SU-DHL-6 (cell line): Measurements from ENCODE around the gene THSD7B.

ENCODE experiments used
- H2AFZ ChIP-seq: fragments of 200-600 bp; sonication (generic); 2 replicates; pipeline ENCODE4 v1.6.1; 2014; ENCODE audit warnings: low read depth, mild to moderate bottlenecking, moderate library complexity, mixed read lengths, antibody characterized with exemption, low read length; ENCODE audit not compliant: severe bottlenecking
- H3F3A ChIP-seq: fragments of 200-600 bp; shearing (Covaris generic); 2 replicates; pipeline ENCODE4 v1.6.0; 2016; ENCODE audit warnings: antibody characterized with exemption, mild to moderate bottlenecking; ENCODE audit not compliant: insufficient read depth
- H3K27ac ChIP-seq: fragments of 200-600 bp; sonication (generic); 2 replicates; pipeline ENCODE4 v1.5.1; 2016; ENCODE audit warnings: low read depth, mild to moderate bottlenecking, low read length, moderate library complexity, mixed read lengths
- H3K27me3 ChIP-seq: fragments of 200-600 bp; sonication (generic), shearing (Covaris generic); 2 replicates; pipeline ENCODE4 v1.6.0; 2014; ENCODE audit warnings: mild to moderate bottlenecking, low read length
- H3K36me3 ChIP-seq: fragments of 200-600 bp; sonication (generic); 2 replicates; pipeline ENCODE4 v1.6.1; 2014; ENCODE audit warnings: mild to moderate bottlenecking, low read length, mixed read lengths
- H3K4me2 ChIP-seq: fragments of 300-600, 200-600 bp; shearing (Covaris generic), sonication (generic); 2 replicates; pipeline ENCODE4 v1.6.0; 2014; ENCODE audit warnings: low read length, low read depth, mild to moderate bottlenecking; ENCODE audit not compliant: poor library complexity, severe bottlenecking
- H3K4me3 ChIP-seq: fragments of 200-600 bp; sonication (generic); 2 replicates; pipeline ENCODE4 v1.5.1; 2014; ENCODE audit warnings: antibody characterized with exemption, low read length, mild to moderate bottlenecking, mixed read lengths; ENCODE audit not compliant: insufficient read depth, poor library complexity, severe bottlenecking
- H3K79me2 ChIP-seq: fragments of 200-600 bp; sonication (generic); 2 replicates; pipeline ENCODE4 v1.6.1; 2014; ENCODE audit warnings: mild to moderate bottlenecking, low read length, moderate library complexity; ENCODE audit not compliant: insufficient read depth
- H3K9ac ChIP-seq: fragments of 200-600 bp; sonication (generic); 2 replicates; pipeline ENCODE4 v1.7.0; 2014; ENCODE audit warnings: mild to moderate bottlenecking, low read length
- H3K9me2 ChIP-seq: fragments of 200-600 bp; sonication (generic); replicated peaks from 2 replicates; pipeline ENCODE4 v1.6.1; 2014; ENCODE audit warnings: low read length; ENCODE audit not compliant: insufficient read depth
- H3K9me3 ChIP-seq: fragments of 200-600 bp; sonication (generic); 2 replicates; pipeline ENCODE4 v1.6.1; 2014; ENCODE audit warnings: low read length, mixed read lengths; ENCODE audit not compliant: insufficient read depth
- H4K20me1 ChIP-seq: fragments of 200-600 bp; sonication (generic); 2 replicates; pipeline ENCODE4 v1.6.1; 2014; ENCODE audit warnings: low read depth, mild to moderate bottlenecking, antibody characterized with exemption, low read length, moderate library complexity, mixed read lengths
- EZH2phosphoT487 ChIP-seq: fragments of 200-600 bp; sonication (generic), shearing (Covaris generic); conservative IDR thresholded peaks from 2 replicates; pipeline ENCODE4 v1.6.1; 2018; ENCODE audit warnings: mild to moderate bottlenecking, antibody characterized with exemption, low read length, moderate library complexity, mixed read lengths
- TF ChIP-seq, protein P1 (sequence below): fragments of 200-600 bp; sonication (generic); IDR thresholded peaks from one replicate; pipeline ENCODE4 v1.5.1; 2017; ENCODE audit warnings: antibody characterized with exemption, mild to moderate bottlenecking, low read length, moderate library complexity; ENCODE audit not compliant: insufficient read depth, poor library complexity, severe bottlenecking

THSD7B gene

DNA sequence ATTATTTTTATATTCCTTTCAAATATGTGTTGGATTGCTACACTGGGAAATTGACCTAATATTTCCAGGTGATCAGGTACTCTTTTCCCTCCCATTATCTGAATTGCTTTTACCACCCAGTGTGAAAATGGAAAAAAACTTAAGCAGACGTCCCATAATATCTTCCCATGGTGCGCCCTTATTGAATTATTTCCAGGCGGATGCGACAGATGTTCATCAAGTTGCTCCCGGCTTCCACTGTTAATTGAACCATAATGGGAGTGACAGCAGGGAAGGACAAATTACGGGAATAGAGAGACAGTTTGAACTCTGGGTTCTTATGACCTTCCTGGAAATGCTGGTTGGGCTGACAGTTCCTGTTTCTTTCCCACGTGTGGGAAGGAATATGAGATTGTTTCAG is 93.3 kb downstream of the THSD7B start:
- no peaks in the 10 kb centered on the region for H3K79me2 ChIP-seq
- H3K9me2 ChIP-seq: no peaks in the 10 kb centered on the region
- H3F3A ChIP-seq: no peaks in the 10 kb centered on the region
- H3K4me2 ChIP-seq: no peak overlapping the region
- no peak overlapping the region for H3K9ac ChIP-seq
- no peaks in the 10 kb centered on the region for H3K27me3 ChIP-seq
- no peak overlapping the region for H2AFZ ChIP-seq
- no peaks in the 10 kb centered on the region for H3K9me3 ChIP-seq
- no peak overlapping the region for H3K27ac ChIP-seq
- H3K4me3 ChIP-seq: no peak overlapping the region
- no peaks in the 10 kb centered on the region for H3K36me3 ChIP-seq
- TF ChIP-seq EZH2phosphoT487: no peak
- TF ChIP-seq, protein P1, sequence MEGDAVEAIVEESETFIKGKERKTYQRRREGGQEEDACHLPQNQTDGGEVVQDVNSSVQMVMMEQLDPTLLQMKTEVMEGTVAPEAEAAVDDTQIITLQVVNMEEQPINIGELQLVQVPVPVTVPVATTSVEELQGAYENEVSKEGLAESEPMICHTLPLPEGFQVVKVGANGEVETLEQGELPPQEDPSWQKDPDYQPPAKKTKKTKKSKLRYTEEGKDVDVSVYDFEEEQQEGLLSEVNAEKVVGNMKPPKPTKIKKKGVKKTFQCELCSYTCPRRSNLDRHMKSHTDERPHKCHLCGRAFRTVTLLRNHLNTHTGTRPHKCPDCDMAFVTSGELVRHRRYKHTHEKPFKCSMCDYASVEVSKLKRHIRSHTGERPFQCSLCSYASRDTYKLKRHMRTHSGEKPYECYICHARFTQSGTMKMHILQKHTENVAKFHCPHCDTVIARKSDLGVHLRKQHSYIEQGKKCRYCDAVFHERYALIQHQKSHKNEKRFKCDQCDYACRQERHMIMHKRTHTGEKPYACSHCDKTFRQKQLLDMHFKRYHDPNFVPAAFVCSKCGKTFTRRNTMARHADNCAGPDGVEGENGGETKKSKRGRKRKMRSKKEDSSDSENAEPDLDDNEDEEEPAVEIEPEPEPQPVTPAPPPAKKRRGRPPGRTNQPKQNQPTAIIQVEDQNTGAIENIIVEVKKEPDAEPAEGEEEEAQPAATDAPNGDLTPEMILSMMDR: no peak
- H4K20me1 ChIP-seq: no peaks in the 10 kb centered on the region

DNA sequence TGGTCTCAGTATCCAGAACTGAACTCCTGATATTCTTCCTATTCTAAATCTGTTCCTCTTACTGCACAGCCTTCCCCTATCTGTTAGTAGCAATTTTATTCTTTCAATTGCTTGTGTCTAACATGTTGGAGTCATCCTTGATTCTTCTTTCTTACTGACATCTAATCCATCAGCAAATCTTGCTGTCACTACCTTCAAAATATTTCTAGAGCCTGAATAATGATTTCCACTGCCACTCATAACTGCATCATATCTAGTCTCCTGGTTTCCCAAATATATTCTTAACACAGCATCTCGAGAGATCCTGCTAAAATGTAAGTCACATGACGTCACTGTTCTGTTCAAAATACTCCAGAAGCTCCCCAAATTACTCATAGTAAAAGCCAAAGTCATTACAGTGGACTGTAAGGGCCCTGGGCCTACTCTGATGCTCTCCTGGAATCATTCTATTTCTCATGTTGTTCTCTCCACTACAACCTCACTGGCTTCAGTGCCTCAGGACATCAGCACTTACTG is 95.2 kb downstream of the THSD7B start:
- H3K4me2 ChIP-seq: no peak overlapping the region
- H3K9me2 ChIP-seq: no peaks in the 10 kb centered on the region
- no peak overlapping the region for H3K9ac ChIP-seq
- H4K20me1 ChIP-seq: no peaks in the 10 kb centered on the region
- no peaks in the 10 kb centered on the region for H3K27me3 ChIP-seq
- no peak overlapping the region for H3K4me3 ChIP-seq
- H3K36me3 ChIP-seq: no peaks in the 10 kb centered on the region
- no peaks in the 10 kb centered on the region for H3K79me2 ChIP-seq
- no peaks in the 10 kb centered on the region for H3F3A ChIP-seq
- no peak overlapping the region for H3K27ac ChIP-seq
- H3K9me3 ChIP-seq: no peaks in the 10 kb centered on the region
- no peak for TF ChIP-seq EZH2phosphoT487
- TF ChIP-seq, protein P1: no peak
- no peak overlapping the region for H2AFZ ChIP-seq

DNA sequence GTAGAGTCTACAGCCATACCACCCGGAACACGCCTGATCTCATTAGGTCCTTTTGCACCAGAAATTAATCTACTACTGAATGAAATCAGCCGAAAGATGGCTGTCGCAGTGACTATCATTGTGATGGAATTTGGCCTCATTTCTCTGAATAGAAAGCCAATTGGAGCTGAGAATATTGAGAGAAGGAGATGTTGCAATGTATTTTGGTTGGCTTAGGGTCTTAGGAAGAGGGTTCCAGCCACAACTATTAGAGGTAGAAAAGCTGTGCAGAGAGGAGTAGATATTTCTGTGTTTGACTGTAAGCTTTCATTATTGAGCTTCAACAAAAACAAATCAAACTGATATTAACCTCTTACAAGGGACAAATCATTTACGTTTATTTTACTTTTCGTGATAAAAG is 98.1 kb downstream of the THSD7B start:
- H3K9ac ChIP-seq: no peak overlapping the region
- H2AFZ ChIP-seq: no peak overlapping the region
- H3K27ac ChIP-seq: no peak overlapping the region
- H3K4me2 ChIP-seq: no peak overlapping the region
- no peaks in the 10 kb centered on the region for H3F3A ChIP-seq
- TF ChIP-seq, protein P1: no peak
- no peak for TF ChIP-seq EZH2phosphoT487
- H3K36me3 ChIP-seq: no peaks in the 10 kb centered on the region
- H3K4me3 ChIP-seq: no peak overlapping the region
- no peaks in the 10 kb centered on the region for H3K9me3 ChIP-seq
- H3K27me3 ChIP-seq: no peaks in the 10 kb centered on the region
- no peaks in the 10 kb centered on the region for H3K79me2 ChIP-seq
- no peaks in the 10 kb centered on the region for H4K20me1 ChIP-seq
- H3K9me2 ChIP-seq: no peaks in the 10 kb centered on the region

DNA sequence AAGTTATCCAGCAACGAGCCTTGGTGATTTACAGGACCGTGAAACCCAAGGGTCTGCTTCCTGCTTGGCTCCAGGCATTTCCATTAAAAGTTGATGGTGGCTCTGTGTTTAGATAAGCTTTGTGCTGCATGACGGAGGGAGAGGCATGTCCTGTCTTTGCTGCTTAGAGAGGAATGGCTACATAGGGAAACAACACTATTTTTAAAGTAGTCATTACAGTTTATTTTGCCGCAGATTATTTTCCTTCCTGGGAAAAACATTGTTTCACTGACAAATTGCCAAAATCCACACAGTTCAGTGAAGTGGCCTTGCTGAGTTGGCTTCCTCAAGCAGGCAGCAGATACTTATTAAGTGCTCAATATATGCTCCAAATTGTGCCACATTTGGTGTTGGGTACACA is 98.5 kb downstream of the THSD7B start:
- H3K9ac ChIP-seq: no peak overlapping the region
- no peak for TF ChIP-seq EZH2phosphoT487
- TF ChIP-seq, protein P1: no peak
- no peaks in the 10 kb centered on the region for H4K20me1 ChIP-seq
- no peaks in the 10 kb centered on the region for H3K27me3 ChIP-seq
- H3K4me2 ChIP-seq: no peak overlapping the region
- H3F3A ChIP-seq: no peaks in the 10 kb centered on the region
- H3K79me2 ChIP-seq: no peaks in the 10 kb centered on the region
- H3K4me3 ChIP-seq: no peak overlapping the region
- no peaks in the 10 kb centered on the region for H3K36me3 ChIP-seq
- H3K27ac ChIP-seq: no peak overlapping the region
- no peak overlapping the region for H2AFZ ChIP-seq
- H3K9me2 ChIP-seq: no peaks in the 10 kb centered on the region
- no peaks in the 10 kb centered on the region for H3K9me3 ChIP-seq
